Measurements from ENCODE around the gene CCND1. TPM values are rescaled to one million over a fixed set of nuclear protein-coding genes. Genes with fewer than 3 reads are reported as not detected.

CCND1 gene
- total RNA-seq, 1 experiment from 2014 or later: 372 TPM

DNA sequence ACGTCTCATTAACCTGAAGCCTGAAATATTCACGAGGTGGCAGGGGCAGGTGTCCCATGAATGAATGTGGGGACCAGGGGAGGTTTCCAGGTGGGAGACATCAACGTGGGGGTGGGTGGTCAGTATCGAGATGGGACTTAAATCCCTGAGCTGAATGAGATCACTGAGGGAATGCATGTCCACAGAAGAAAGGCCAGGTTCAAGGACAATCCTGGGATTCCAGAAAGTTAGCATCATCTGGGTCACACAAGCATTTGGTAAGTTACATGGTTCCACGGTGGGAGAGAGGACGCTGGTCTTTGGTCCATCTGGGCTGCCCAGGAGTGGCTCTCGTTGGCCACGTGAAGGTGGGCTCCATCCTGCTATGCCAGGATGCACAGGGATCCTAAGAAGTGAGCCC is 22.7 kb upstream of the CCND1 start:
- no peak overlapping the region for H2AK5ac ChIP-seq (ENCODE audit: insufficient read length, low read length)
- H3K14ac ChIP-seq (ENCODE audit: insufficient read depth, low read length): no peak overlapping the region; the same call in 1 of the 2 replicates
- no peak overlapping the region for H3K9ac ChIP-seq (ENCODE audit: extremely low read depth, insufficient read length, low read length)
- no peak overlapping the region for H3K23ac ChIP-seq (ENCODE audit: insufficient read length, low read depth, low read length)
- no CpG with 5 or more reads among the region's 8 CpGs for WGBS (ENCODE audit: extremely low coverage, insufficient read length, low lambda C conversion rate)
- H4K20me1 ChIP-seq (ENCODE audit: control insufficient read depth, insufficient read depth, insufficient read length): no peaks in the 10 kb centered on the region
- H2BK12ac ChIP-seq (ENCODE audit: insufficient read length, low read depth, low read length): no peak overlapping the region
- no peak overlapping the region for H3K27ac ChIP-seq (ENCODE audit: insufficient read length, low read depth, low read length)
- 0 out of 2 replicates have a peak overlapping the region, but pooled peaks have one; percentile 12 for H2BK15ac ChIP-seq (ENCODE audit: low read depth, low read length)
- Mint-ChIP-seq H3K27me3 (ENCODE audit: low read depth) (peaks cover 1% of the 10 kb centered on the region), H3K9me3 (no peaks in the 10 kb centered on the region; a peak in 2 of 5 replicates), H3K4me1 (peaks cover 17 to 24% of the 10 kb centered on the region in 2 experiments), H3K27ac (no peak overlapping the region), H3K4me3 (no peak overlapping the region), H3K36me3 (ENCODE audit: insufficient read depth in 1 of 3, low read depth in 3 of 3) (no peaks in the 10 kb centered on the region)
- TF ChIP-seq, protein P1, sequence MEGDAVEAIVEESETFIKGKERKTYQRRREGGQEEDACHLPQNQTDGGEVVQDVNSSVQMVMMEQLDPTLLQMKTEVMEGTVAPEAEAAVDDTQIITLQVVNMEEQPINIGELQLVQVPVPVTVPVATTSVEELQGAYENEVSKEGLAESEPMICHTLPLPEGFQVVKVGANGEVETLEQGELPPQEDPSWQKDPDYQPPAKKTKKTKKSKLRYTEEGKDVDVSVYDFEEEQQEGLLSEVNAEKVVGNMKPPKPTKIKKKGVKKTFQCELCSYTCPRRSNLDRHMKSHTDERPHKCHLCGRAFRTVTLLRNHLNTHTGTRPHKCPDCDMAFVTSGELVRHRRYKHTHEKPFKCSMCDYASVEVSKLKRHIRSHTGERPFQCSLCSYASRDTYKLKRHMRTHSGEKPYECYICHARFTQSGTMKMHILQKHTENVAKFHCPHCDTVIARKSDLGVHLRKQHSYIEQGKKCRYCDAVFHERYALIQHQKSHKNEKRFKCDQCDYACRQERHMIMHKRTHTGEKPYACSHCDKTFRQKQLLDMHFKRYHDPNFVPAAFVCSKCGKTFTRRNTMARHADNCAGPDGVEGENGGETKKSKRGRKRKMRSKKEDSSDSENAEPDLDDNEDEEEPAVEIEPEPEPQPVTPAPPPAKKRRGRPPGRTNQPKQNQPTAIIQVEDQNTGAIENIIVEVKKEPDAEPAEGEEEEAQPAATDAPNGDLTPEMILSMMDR (conservative IDR thresholded peaks at IDR 0.05): no peak
- DNase-seq: no peak
- no peak overlapping the region for H2BK120ac ChIP-seq (ENCODE audit: low read depth, low read length, poor library complexity, severe bottlenecking)
- H3K18ac ChIP-seq (ENCODE audit: insufficient read length, low read depth, low read length): no peak overlapping the region
- no peak overlapping the region for H3K4ac ChIP-seq (ENCODE audit: low read depth, low read length)
- H4K91ac ChIP-seq (ENCODE audit: insufficient read length, low read depth, low read length): no peak overlapping the region
- no peak overlapping the region for H2BK5ac ChIP-seq (ENCODE audit: insufficient read length, low read length)
- H3K4me1 ChIP-seq (ENCODE audit: insufficient read depth, low read length): no peaks in the 10 kb centered on the region; the same call in 1 of the 2 replicates
- no peak overlapping the region for H4K5ac ChIP-seq (ENCODE audit: insufficient read length, low read depth, low read length)
- no peaks in the 10 kb centered on the region for H3K27me3 ChIP-seq (ENCODE audit: insufficient read depth, low read length)
- H3K4me2 ChIP-seq (ENCODE audit: insufficient read depth, insufficient read length, low read length): no peak overlapping the region
- no peak overlapping the region for H4K8ac ChIP-seq (replicated peaks; ENCODE audit: insufficient read length, low read depth, low read length)
- H3K56ac ChIP-seq (ENCODE audit: insufficient read length, low read depth, low read length): no peak overlapping the region
- no peak overlapping the region for H3T11ph ChIP-seq (ENCODE audit: low read length)
- no peak overlapping the region for H2AFZ ChIP-seq (ENCODE audit: low read length)
- no peak overlapping the region for H2BK20ac ChIP-seq (ENCODE audit: low read depth, low read length, poor library complexity, severe bottlenecking)
- no peaks in the 10 kb centered on the region for H3K79me2 ChIP-seq (ENCODE audit: insufficient read depth, low read length)
- no peaks in the 10 kb centered on the region for H3K9me3 ChIP-seq (ENCODE audit: control insufficient read depth, low read depth, low read length)
- no peaks in the 10 kb centered on the region for H3K23me2 ChIP-seq (ENCODE audit: insufficient read length, low read depth, low read length, poor library complexity, severe bottlenecking)
- H3K79me1 ChIP-seq (ENCODE audit: insufficient read depth, low read depth, low read length, poor library complexity, severe bottlenecking): no peaks in the 10 kb centered on the region
